GM23338 (cell line): ENCODE data around the gene SLC39A5. TPM values are rescaled to one million over a fixed set of nuclear protein-coding genes. Genes with fewer than 3 reads are reported as not detected.
A peak's percentile ranks its signal among the peaks of the same experiment; 100 is the strongest.
"Not testable (repeated sequence)": the region's sequence is repeated elsewhere in the genome, so short reads cannot be mapped to it uniquely, and the experiment has no call there.

Experiments
- ATAC-seq: fragments of 200-7000 bp; cut with Tn5 transposase; 3 replicates; pipeline ENCODE4 v1.9.1; 2020
- DNase-seq: peaks from one replicate; pipeline ENCODE4 v3.0.0-alpha.2; 2015; ENCODE audit warnings: low spot score
- H2AFZ ChIP-seq: fragments of 200-600 bp; sonication (generic); 2 replicates; pipeline ENCODE4 v1.8.0; 2016; ENCODE audit warnings: antibody characterized with exemption, mild to moderate bottlenecking, moderate library complexity
- H3F3A ChIP-seq: fragments of 200-600 bp; sonication (generic); replicated peaks from 2 replicates; pipeline ENCODE4 v1.8.0; 2017; ENCODE audit warnings: antibody characterized with exemption, mixed run types, low read depth
- H3K27ac ChIP-seq: fragments of 200-600 bp; sonication (generic); 2 replicates; pipeline ENCODE4 v1.6.1; 2016; ENCODE audit warnings: low read depth
- H3K27me3 ChIP-seq: fragments of 200-600 bp; sonication (generic); 2 replicates; pipeline ENCODE4 v1.8.0; 2016; ENCODE audit warnings: mild to moderate bottlenecking, mixed run types, moderate library complexity; ENCODE audit not compliant: insufficient read depth
- H3K36me3 ChIP-seq: fragments of 200-600 bp; sonication (generic); 2 replicates; pipeline ENCODE4 v1.8.0; 2016; ENCODE audit warnings: mild to moderate bottlenecking; ENCODE audit not compliant: insufficient read depth
- H3K4me1 ChIP-seq: fragments of 200-600 bp; sonication (generic); 2 replicates; pipeline ENCODE4 v1.8.0; 2016; ENCODE audit warnings: mild to moderate bottlenecking, moderate library complexity; ENCODE audit not compliant: insufficient read depth
- H3K4me2 ChIP-seq: fragments of 200-600 bp; sonication (generic); 2 replicates; pipeline ENCODE4 v1.7.1; 2017; ENCODE audit warnings: mixed run types
- H3K4me3 ChIP-seq: fragments of 200-600 bp; sonication (generic); 2 replicates; pipeline ENCODE4 v1.6.1; 2016; ENCODE audit warnings: mixed run types
- H3K79me2 ChIP-seq: fragments of 200-600 bp; sonication (generic); replicated peaks from 2 replicates; pipeline ENCODE4 v1.8.0; 2017; ENCODE audit warnings: mild to moderate bottlenecking; ENCODE audit not compliant: insufficient read depth
- H3K9me2 ChIP-seq: fragments of 200-600 bp; sonication (generic); 2 replicates; pipeline ENCODE4 v1.8.0; 2017; ENCODE audit not compliant: insufficient read depth
- H4K20me1 ChIP-seq: fragments of 200-600 bp; sonication (generic); replicated peaks from 2 replicates; pipeline ENCODE4 v1.8.0; 2017; ENCODE audit warnings: mild to moderate bottlenecking; ENCODE audit not compliant: insufficient read depth
- H3K27ac Mint-ChIP-seq: 2 replicates; pipeline ENCODE4 v1.8.0; 2020; ENCODE audit warnings: inconsistent platforms, mild to moderate bottlenecking, moderate library complexity, mixed read lengths
- H3K27me3 Mint-ChIP-seq: 3 replicates; pipeline ENCODE4 v1.8.0; 2022; ENCODE audit warnings: low read depth, mild to moderate bottlenecking, moderate library complexity, mixed read lengths, inconsistent platforms; ENCODE audit not compliant: insufficient read depth, poor library complexity
- H3K36me3 Mint-ChIP-seq: 3 replicates; pipeline ENCODE4 v1.8.0; 2021; ENCODE audit warnings: low read depth, mild to moderate bottlenecking, inconsistent platforms, moderate library complexity, mixed read lengths
- H3K4me1 Mint-ChIP-seq: 3 replicates; pipeline ENCODE4 v1.8.0; 2020; ENCODE audit warnings: mild to moderate bottlenecking, inconsistent platforms, mixed read lengths
- H3K4me3 Mint-ChIP-seq: 3 replicates; pipeline ENCODE4 v1.8.0; 2021; ENCODE audit warnings: moderate library complexity, mild to moderate bottlenecking, inconsistent platforms, mixed read lengths
- H3K9me3 Mint-ChIP-seq: 3 replicates; pipeline ENCODE4 v1.8.0; 2020; ENCODE audit warnings: moderate library complexity, mild to moderate bottlenecking, inconsistent platforms, mixed read lengths
- CREB1 ChIP-seq: fragments of 250-450 bp; sonication (Bioruptor Pico); IDR thresholded peaks from 2 replicates; pipeline ENCODE4 v1.5.0; 2020; ENCODE audit warnings: low read depth, mild to moderate bottlenecking, moderate library complexity
- CTCF ChIP-seq, 2 experiments: fragments of 200-600 bp in 1 of 2; sonication (generic) in 1 of 2; conservative IDR thresholded peaks; 2 replicates each; pipeline versions ENCODE4 v1.5.1 to v1.6.1; 2016 to 2017; ENCODE audit warnings: antibody characterized with exemption in 2 of 2, low read depth in 2 of 2, mild to moderate bottlenecking in 2 of 2, moderate library complexity in 1 of 2
- ETS1 ChIP-seq: IDR thresholded peaks from 2 replicates; pipeline ENCODE4 v1.6.1; 2016; ENCODE audit warnings: antibody characterized with exemption
- EZH2phosphoT487 ChIP-seq: fragments of 200-600 bp; sonication (generic); IDR thresholded peaks from one replicate; pipeline ENCODE4 v1.8.1; 2018; ENCODE audit warnings: antibody characterized with exemption; ENCODE audit not compliant: unreplicated experiment
- NANOG ChIP-seq: IDR thresholded peaks from 2 replicates; pipeline ENCODE4 v1.6.1; 2016; ENCODE audit warnings: antibody characterized with exemption, borderline replicate concordance
- POLR2AphosphoS5 ChIP-seq: IDR thresholded peaks from 2 replicates; pipeline ENCODE4 v1.6.1; 2016; ENCODE audit warnings: antibody characterized with exemption, low read depth
- REST ChIP-seq: IDR thresholded peaks from one replicate; pipeline ENCODE4 v1.6.1; 2018; ENCODE audit warnings: antibody characterized with exemption; ENCODE audit not compliant: unreplicated experiment
- STAT1 ChIP-seq: IDR thresholded peaks from one replicate; pipeline ENCODE4 v1.6.1; 2016; ENCODE audit warnings: antibody characterized with exemption; ENCODE audit not compliant: unreplicated experiment
- polyA plus RNA-seq: library from polyadenylated mRNA; unstranded; fragments of >200 nt; fragmentation: Nextera tagmentation; extraction: Ambion mirVana; gene quantifications from 2 replicates; pipeline ENCODE4 v1.2.1, GENCODE V29; 2016
- total RNA-seq: library from RNA; depleted of rRNA; stranded (reverse); fragments of >200 nt; shearing (Covaris generic); gene quantifications from 2 replicates; pipeline ENCODE4 v1.2.3, GENCODE V29; 2014

SLC39A5 gene
- total and polyA plus RNA-seq, 2 experiments from 2014 or later: 0.29 to 0.59 TPM

- TF ChIP-seq REST (no peak), POLR2AphosphoS5 (no peak), NANOG (no peak), CREB1 (no peak), EZH2phosphoT487 (no peak), STAT1 (no peak)
Observed at GRCh38 chr12:56267443-56268071, 37.7 kb downstream of the SLC39A5 start (continued).

GRCh38 chr12:56271031-56271430, 41.2 kb downstream of the SLC39A5 start:
- Histone ChIP-seq H3K79me2 (no peaks in the 10 kb centered on the region), H3K4me1 (peaks cover 5% of the 10 kb centered on the region; the same call in 1 of the 2 replicates), H3K36me3 (peaks cover 35% of the 10 kb centered on the region), H3K27me3 (no peaks in the 10 kb centered on the region), H3F3A (peaks cover 43% of the 10 kb centered on the region), H4K20me1 (peaks cover 2% of the 10 kb centered on the region; the same call in 1 of the 2 replicates), H2AFZ (no peak overlapping the region), H3K27ac (peak overlapping the region; percentile 30; the same call in 1 of the 2 replicates), H3K9me2 (no peaks in the 10 kb centered on the region), H3K4me3 (no peak overlapping the region), H3K4me2 (no peak overlapping the region)
- H3K4me1 Mint-ChIP-seq: peaks cover 10% of the 10 kb centered on the region
- no peak overlapping the region for H3K27ac Mint-ChIP-seq
- H3K4me3 Mint-ChIP-seq: no peak overlapping the region
- ATAC-seq (peak; percentile 18), DNase-seq (peak; percentile 61)
- no peaks in the 10 kb centered on the region; the same call in 2 of the 3 replicates for H3K9me3 Mint-ChIP-seq
- no peak for TF ChIP-seq ETS1
- peak; percentile 62 to 75 for TF ChIP-seq CTCF (conservative IDR thresholded peaks at IDR 0.05; ENCODE audit: low read depth in 2 of 2)
- H3K27me3 Mint-ChIP-seq: peaks cover 15% of the 10 kb centered on the region
- H3K36me3 Mint-ChIP-seq: peaks cover 65% of the 10 kb centered on the region

GRCh38 chr12:56272468-56272867, 42.6 kb downstream of the SLC39A5 start:
- not testable (repeated sequence) for H3K9me2 ChIP-seq, H3K27me3 ChIP-seq, ATAC-seq, H3K27ac Mint-ChIP-seq, H3K4me1 ChIP-seq, H3K4me3 ChIP-seq, H3K4me1 Mint-ChIP-seq, H3K27ac ChIP-seq, DNase-seq, H3K27me3 Mint-ChIP-seq, H3K4me2 ChIP-seq, H3K4me3 Mint-ChIP-seq, H3K9me3 Mint-ChIP-seq, H3K79me2 ChIP-seq, H2AFZ ChIP-seq, H4K20me1 ChIP-seq
- peaks cover 74% of the 10 kb centered on the region for H3K36me3 Mint-ChIP-seq
- Histone ChIP-seq H3K36me3 (peaks cover 37% of the 10 kb centered on the region), H3F3A (peaks cover 34% of the 10 kb centered on the region)
